ENCODE results near the gene SLC22A25. TPM values are rescaled to one million over a fixed set of nuclear protein-coding genes. Genes with fewer than 3 reads are reported as not detected.
A peak's percentile ranks its signal among the peaks of the same experiment; 100 is the strongest.

The SLC22A25 gene
- 33.5 TPM for total RNA-seq

GRCh38 chr11:63243533-63243932, at the start of gene SLC22A25:
Gene SLC22A25 (minus strand): TSS chr11:63243599. CDS start chr11:63229652, 13,947 bp downstream.
- DNase-seq (ENCODE audit: low spot score): peak; percentile 88
- ATAC-seq: peak; percentile 46

GRCh38 chr11:63290285-63290684, 46.9 kb upstream of the SLC22A25 start:
- ATAC-seq (peak; percentile 75), DNase-seq (ENCODE audit: low spot score) (no peak)

- ATAC-seq: peak; percentile 79
Observed at GRCh38 chr11:63289658-63290057, 46.3 kb upstream of the SLC22A25 start.

GRCh38 chr11:63282579-63282978, 39.2 kb upstream of the SLC22A25 start:
- DNase-seq (ENCODE audit: low spot score): no peak
- peak; percentile 60 for ATAC-seq

More at GRCh38 chr11:63289658-63290057, 46.3 kb upstream of the SLC22A25 start:
- DNase-seq (ENCODE audit: low spot score): no peak

- no peak for DNase-seq (ENCODE audit: low spot score)
- no peak for ATAC-seq
Observed at GRCh38 chr11:63280920-63281319, 37.5 kb upstream of the SLC22A25 start.

GRCh38 chr11:63277345-63277943, 34.0 kb upstream of the SLC22A25 start:
- DNase-seq (ENCODE audit: low spot score): peak; percentile 63
- ATAC-seq: peak; percentile 90

- ATAC-seq (peak; percentile 75), DNase-seq (ENCODE audit: low spot score) (no peak)
Observed at GRCh38 chr11:63274776-63275175, 31.4 kb upstream of the SLC22A25 start.

GRCh38 chr11:63273685-63274084, 30.3 kb upstream of the SLC22A25 start:
- ATAC-seq (peak; percentile 55), DNase-seq (ENCODE audit: low spot score) (no peak)

GRCh38 chr11:63262547-63262946, 19.1 kb upstream of the SLC22A25 start:
- DNase-seq (ENCODE audit: low spot score): no peak

GRCh38 chr11:63251312-63251711, 7.9 kb upstream of the SLC22A25 start:
- DNase-seq (ENCODE audit: low spot score): no peak
- peak; percentile 30 for ATAC-seq

More at GRCh38 chr11:63262547-63262946, 19.1 kb upstream of the SLC22A25 start:
- no peak for ATAC-seq

GRCh38 chr11:63250162-63251050, 7.0 kb upstream of the SLC22A25 start:
- DNase-seq (ENCODE audit: low spot score): no peak
- peak; percentile 44 for ATAC-seq

GRCh38 chr11:63248966-63249365, 5.6 kb upstream of the SLC22A25 start:
- ATAC-seq: no peak
- no peak for DNase-seq (ENCODE audit: low spot score)

- peak; percentile 70 for DNase-seq (ENCODE audit: low spot score)
- peak; percentile 49 for ATAC-seq
Observed at GRCh38 chr11:63247237-63248002, 4.0 kb upstream of the SLC22A25 start.

GRCh38 chr11:63246045-63246444, 2.6 kb upstream of the SLC22A25 start:
- DNase-seq (ENCODE audit: low spot score) (no peak), ATAC-seq (no peak)

- peak; percentile 51 for ATAC-seq
Observed at GRCh38 chr11:63244862-63245261, 1.5 kb upstream of the SLC22A25 start.

GRCh38 chr11:63242089-63242781, 1.2 kb downstream of the SLC22A25 start:
- DNase-seq (ENCODE audit: low spot score) (no peak), ATAC-seq (peak; percentile 0)

More at GRCh38 chr11:63244862-63245261, 1.5 kb upstream of the SLC22A25 start:
- peak; percentile 64 for DNase-seq (ENCODE audit: low spot score)

GRCh38 chr11:63240791-63241379, 2.5 kb downstream of the SLC22A25 start:
- DNase-seq (ENCODE audit: low spot score) (peak; percentile 75), ATAC-seq (peak; percentile 59)

- ATAC-seq (no peak), DNase-seq (ENCODE audit: low spot score) (no peak)
Observed at GRCh38 chr11:63240098-63240497, 3.3 kb downstream of the SLC22A25 start.

- DNase-seq (ENCODE audit: low spot score) (no peak), ATAC-seq (no peak)
Observed at GRCh38 chr11:63239254-63239653, 4.1 kb downstream of the SLC22A25 start.

GRCh38 chr11:63237413-63237812, 6.0 kb downstream of the SLC22A25 start:
- DNase-seq (ENCODE audit: low spot score) (no peak), ATAC-seq (no peak)
